Fibroblast of lung (primary cell): ENCODE results near the gene SHFL. TPM values are rescaled to one million over a fixed set of nuclear protein-coding genes. Genes with fewer than 3 reads are reported as not detected.

ENCODE experiments used
- DNase-seq, 2 donors: peaks; one replicate each; pipeline versions ENCODE4 v3.0.0 to v3.0.0-alpha.2; 2010; ENCODE audit warnings: low read depth in 2 of 2
- H2AFZ ChIP-seq: 2 replicates; pipeline ENCODE4 v1.5.1; 2012; ENCODE audit warnings: low read length, control low read depth, inconsistent platforms
- H3K27ac ChIP-seq: 2 replicates; pipeline ENCODE4 v1.5.1; 2011; ENCODE audit warnings: low read length, control low read depth; ENCODE audit not compliant: insufficient read depth
- H3K27me3 ChIP-seq: 2 replicates; pipeline ENCODE4 v1.5.1; 2011; ENCODE audit warnings: mild to moderate bottlenecking, low read length; ENCODE audit not compliant: control insufficient read depth, insufficient read depth
- H3K36me3 ChIP-seq: 2 replicates; pipeline ENCODE4 v1.5.1; 2011; ENCODE audit warnings: low read length; ENCODE audit not compliant: control insufficient read depth, insufficient read depth
- H3K4me1 ChIP-seq: 2 replicates; pipeline ENCODE4 v1.5.1; 2011; ENCODE audit warnings: low read length; ENCODE audit not compliant: control insufficient read depth, insufficient read depth; ENCODE audit errors: extremely low read depth
- H3K4me2 ChIP-seq: 2 replicates; pipeline ENCODE4 v1.5.1; 2011; ENCODE audit warnings: low read length, control low read depth; ENCODE audit not compliant: insufficient read depth; ENCODE audit errors: extremely low read depth
- H3K4me3 ChIP-seq, 4 experiments: fragments of 200-600 bp in 1 of 4; sonication (generic) in 1 of 4; replicated peaks in 1 of 4; 2 replicates each; pipeline ENCODE4 v1.5.1; 2011 to 2016; ENCODE audit warnings: low read length in 4 of 4, low read depth in 3 of 4, mild to moderate bottlenecking in 3 of 4, control low read depth in 2 of 4, inconsistent platforms in 1 of 4, mixed read lengths in 1 of 4; ENCODE audit not compliant: insufficient read depth in 1 of 4; ENCODE audit errors: control extremely low read depth in 1 of 4
- H3K79me2 ChIP-seq: 2 replicates; pipeline ENCODE4 v1.5.1; 2012; ENCODE audit warnings: mild to moderate bottlenecking, low read length, inconsistent platforms; ENCODE audit not compliant: control insufficient read depth, insufficient read depth
- H3K9ac ChIP-seq: 2 replicates; pipeline ENCODE4 v1.5.1; 2011; ENCODE audit warnings: mild to moderate bottlenecking, low read length, control low read depth; ENCODE audit not compliant: insufficient read depth
- H3K9me3 ChIP-seq: 2 replicates; pipeline ENCODE4 v1.5.1; 2012; ENCODE audit warnings: low read depth, low read length; ENCODE audit not compliant: control insufficient read depth, insufficient read depth
- H4K20me1 ChIP-seq: 2 replicates; pipeline ENCODE4 v1.5.1; 2011; ENCODE audit warnings: low read length; ENCODE audit not compliant: control insufficient read depth, insufficient read depth; ENCODE audit errors: extremely low read depth
- EZH2 ChIP-seq: IDR thresholded peaks from 2 replicates; pipeline ENCODE4 v1.5.1; 2012; ENCODE audit warnings: low read length, control low read depth, mild to moderate bottlenecking; ENCODE audit errors: missing control alignments
- polyA plus RNA-seq, 2 donors: library from polyadenylated mRNA; depleted of rRNA in 1 of 2; stranded (reverse) in 1 of 2; unstranded in 1 of 2; fragments of >200 nt; gene quantifications; 2 replicates each; pipeline ENCODE4 v1.2.1, GENCODE V29; 2011 to 2012; ENCODE audit warnings: missing spikeins in 1 of 2
- total RNA-seq: library from RNA; depleted of rRNA; stranded (reverse); fragments of >200 nt; gene quantifications from 2 replicates; pipeline ENCODE4 v1.2.1, GENCODE V29; 2014
- TF ChIP-seq, protein P1 (sequence below), 2 donors: IDR thresholded peaks in 1 of 2; conservative IDR thresholded peaks in 1 of 2; 1 replicate in 1 of 2; 2 replicates in 1 of 2; pipeline ENCODE4 v1.5.1; 2011 to 2012; ENCODE audit warnings: low read length in 2 of 2, control low read depth in 1 of 2, inconsistent platforms in 1 of 2, low read depth in 1 of 2, mild to moderate bottlenecking in 1 of 2

The SHFL gene
- total and polyA plus RNA-seq, 2 donors (not counting 1 experiment from before 2014, with no cell fraction given), result 29.0 to 29.4 TPM

DNA sequence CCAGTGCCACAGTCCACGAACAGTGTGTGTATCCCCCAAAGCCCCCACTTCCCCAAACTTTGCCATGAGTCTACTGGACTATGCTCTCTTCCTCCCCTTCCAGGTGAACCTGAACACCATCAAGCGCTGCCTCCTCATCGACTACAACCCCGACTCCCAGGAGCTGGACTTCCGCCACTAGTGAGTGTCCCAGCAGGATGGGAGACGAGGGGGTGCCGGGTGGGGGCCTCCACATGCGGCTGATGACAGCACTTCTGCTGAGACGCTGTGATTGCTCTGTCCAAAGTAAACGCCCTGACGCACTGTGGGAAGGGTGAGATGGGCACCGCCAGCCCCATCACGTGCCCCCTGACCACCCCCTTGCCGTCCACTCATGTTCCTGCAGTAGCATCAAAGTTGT lies 23.4 kb downstream of the SHFL start:
- TF ChIP-seq, protein P1, sequence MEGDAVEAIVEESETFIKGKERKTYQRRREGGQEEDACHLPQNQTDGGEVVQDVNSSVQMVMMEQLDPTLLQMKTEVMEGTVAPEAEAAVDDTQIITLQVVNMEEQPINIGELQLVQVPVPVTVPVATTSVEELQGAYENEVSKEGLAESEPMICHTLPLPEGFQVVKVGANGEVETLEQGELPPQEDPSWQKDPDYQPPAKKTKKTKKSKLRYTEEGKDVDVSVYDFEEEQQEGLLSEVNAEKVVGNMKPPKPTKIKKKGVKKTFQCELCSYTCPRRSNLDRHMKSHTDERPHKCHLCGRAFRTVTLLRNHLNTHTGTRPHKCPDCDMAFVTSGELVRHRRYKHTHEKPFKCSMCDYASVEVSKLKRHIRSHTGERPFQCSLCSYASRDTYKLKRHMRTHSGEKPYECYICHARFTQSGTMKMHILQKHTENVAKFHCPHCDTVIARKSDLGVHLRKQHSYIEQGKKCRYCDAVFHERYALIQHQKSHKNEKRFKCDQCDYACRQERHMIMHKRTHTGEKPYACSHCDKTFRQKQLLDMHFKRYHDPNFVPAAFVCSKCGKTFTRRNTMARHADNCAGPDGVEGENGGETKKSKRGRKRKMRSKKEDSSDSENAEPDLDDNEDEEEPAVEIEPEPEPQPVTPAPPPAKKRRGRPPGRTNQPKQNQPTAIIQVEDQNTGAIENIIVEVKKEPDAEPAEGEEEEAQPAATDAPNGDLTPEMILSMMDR (conservative IDR thresholded peaks at IDR 0.05 in 1 of 2, IDR thresholded peaks at IDR 0.05 in 1 of 2; ENCODE audit: low read depth in 1 of 2, low read length in 2 of 2), result no peak
- no peak for TF ChIP-seq EZH2
- H3K9me3 ChIP-seq, result no peaks in the 10 kb centered on the region
- no peaks in the 10 kb centered on the region for H3K27me3 ChIP-seq
- no peaks in the 10 kb centered on the region for H4K20me1 ChIP-seq
- peaks cover 8% of the 10 kb centered on the region for H3K4me1 ChIP-seq
- H3K79me2 ChIP-seq, result peaks cover 22% of the 10 kb centered on the region
- H3K4me2 ChIP-seq, result no peak overlapping the region
- no peak overlapping the region for H3K27ac ChIP-seq
- H3K4me3 ChIP-seq, result no peak overlapping the region
- H3K36me3 ChIP-seq, result peaks cover 32% of the 10 kb centered on the region
- H3K9ac ChIP-seq, result no peak overlapping the region
- no peak for DNase-seq
- H2AFZ ChIP-seq, result no peak overlapping the region

DNA sequence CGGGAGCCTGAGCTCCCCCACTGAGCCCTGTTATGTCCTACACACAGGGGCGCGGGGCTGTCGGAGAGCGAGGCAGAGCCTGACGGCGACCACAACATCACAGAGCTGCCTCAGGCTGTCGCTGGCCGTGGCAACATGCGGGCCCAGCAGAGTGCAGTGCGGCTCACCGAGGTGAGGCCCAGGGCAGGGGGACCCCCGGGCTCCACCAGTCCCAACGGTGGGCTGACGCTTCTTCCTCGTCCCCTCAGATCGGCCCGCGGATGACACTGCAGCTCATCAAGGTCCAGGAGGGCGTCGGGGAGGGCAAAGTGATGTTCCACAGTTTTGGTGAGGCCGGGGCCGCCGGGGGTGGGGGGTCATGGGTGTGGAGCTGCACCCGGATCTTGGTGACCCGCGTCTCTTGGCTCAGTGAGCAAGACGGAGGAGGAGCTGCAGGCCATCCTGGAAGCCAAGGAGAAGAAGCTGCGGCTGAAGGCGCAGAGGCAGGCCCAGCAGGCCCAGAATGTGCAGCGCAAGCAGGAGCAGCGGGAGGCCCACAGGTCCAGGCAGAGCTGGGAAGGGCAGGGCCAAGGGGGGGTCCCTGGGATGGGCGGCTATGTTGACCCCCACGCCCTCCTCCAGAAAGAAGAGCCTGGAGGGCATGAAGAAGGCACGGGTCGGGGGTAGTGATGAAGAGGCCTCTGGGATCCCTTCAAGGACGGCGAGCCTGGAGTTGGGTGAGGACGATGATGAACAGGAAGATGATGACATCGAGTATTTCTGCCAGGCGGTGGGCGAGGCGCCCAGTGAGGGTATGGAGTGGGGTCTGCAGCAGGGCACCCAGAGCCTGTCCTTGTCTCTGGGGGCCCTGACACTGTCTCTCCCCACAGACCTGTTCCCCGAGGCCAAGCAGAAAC lies 24.2 kb downstream of the SHFL start:
- peaks cover 38% of the 10 kb centered on the region for H3K36me3 ChIP-seq
- DNase-seq, result no peak
- H3K27ac ChIP-seq, result no peak overlapping the region

DNA sequence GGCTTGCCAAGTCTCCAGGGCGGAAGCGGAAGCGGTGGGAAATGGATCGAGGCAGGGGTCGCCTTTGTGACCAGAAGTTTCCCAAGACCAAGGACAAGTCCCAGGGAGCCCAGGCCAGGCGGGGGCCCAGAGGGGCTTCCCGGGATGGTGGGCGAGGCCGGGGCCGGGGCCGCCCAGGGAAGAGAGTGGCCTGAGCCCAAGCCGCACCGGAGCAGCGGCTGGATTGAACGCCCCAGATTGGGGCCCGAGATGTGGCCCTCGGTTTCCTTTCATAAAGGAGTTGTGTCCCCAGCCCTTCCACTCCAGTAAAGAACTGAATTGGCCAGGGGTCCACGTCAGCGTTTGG lies 24.8 kb downstream of the SHFL start:
- Histone ChIP-seq H3K4me1 (peaks cover 8% of the 10 kb centered on the region), H3K9me3 (no peaks in the 10 kb centered on the region), H2AFZ (no peak overlapping the region), H3K27ac (no peak overlapping the region), H3K36me3 (peaks cover 44% of the 10 kb centered on the region), H3K9ac (no peak overlapping the region), H4K20me1 (no peaks in the 10 kb centered on the region), H3K27me3 (no peaks in the 10 kb centered on the region), H3K4me3 (no peak overlapping the region), H3K4me2 (no peak overlapping the region), H3K79me2 (peaks cover 22% of the 10 kb centered on the region)
- DNase-seq, result no peak
- TF ChIP-seq, protein P1 (conservative IDR thresholded peaks at IDR 0.05 in 1 of 2, IDR thresholded peaks at IDR 0.05 in 1 of 2; ENCODE audit: low read depth in 1 of 2, low read length in 2 of 2), result no peak
- no peak for TF ChIP-seq EZH2

More for the DNA sequence above, 24.2 kb downstream of the SHFL start:
- TF ChIP-seq, protein P1 (conservative IDR thresholded peaks at IDR 0.05 in 1 of 2, IDR thresholded peaks at IDR 0.05 in 1 of 2; ENCODE audit: low read depth in 1 of 2, low read length in 2 of 2), result no peak
- no peak for TF ChIP-seq EZH2
- no peak overlapping the region for H3K4me2 ChIP-seq
- no peak overlapping the region for H3K9ac ChIP-seq
- H2AFZ ChIP-seq, result no peak overlapping the region
- H3K9me3 ChIP-seq, result no peaks in the 10 kb centered on the region
- H3K4me3 ChIP-seq, result no peak overlapping the region
- H3K4me1 ChIP-seq, result peaks cover 8% of the 10 kb centered on the region
- H3K27me3 ChIP-seq, result no peaks in the 10 kb centered on the region
- H4K20me1 ChIP-seq, result no peaks in the 10 kb centered on the region
- peaks cover 22% of the 10 kb centered on the region for H3K79me2 ChIP-seq
